ENCODE results near the gene BMPER.

The BMPER gene

DNA sequence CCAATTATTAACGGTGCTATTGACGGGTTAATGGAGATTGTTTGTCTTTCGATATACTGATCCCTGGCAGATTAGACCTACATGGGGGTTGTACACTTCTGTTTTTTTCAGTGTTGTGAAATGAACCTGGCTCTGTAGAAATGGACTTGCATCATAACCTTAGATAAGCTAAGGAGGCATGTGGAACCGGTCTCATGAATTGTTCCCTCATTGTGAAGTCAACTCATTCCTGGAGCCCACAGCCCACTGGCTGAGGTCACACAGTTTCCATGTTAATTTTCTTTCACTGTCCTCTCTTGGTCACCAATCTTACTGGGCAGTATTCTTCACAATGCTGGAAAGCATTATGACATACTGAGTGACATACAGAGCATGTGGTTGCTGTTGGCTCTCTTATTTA is 202.8 kb downstream of the BMPER start:
- CTCF ChIA-PET = no interaction called here
- Histone ChIP-seq H3K4me1 (ENCODE audit: control insufficient read depth, insufficient read depth, low read length) (no peaks in the 10 kb centered on the region), H3K36me3 (ENCODE audit: control insufficient read depth in 2 of 2, insufficient read depth in 1 of 2, low read length in 2 of 2) (no peaks in the 10 kb centered on the region), H3K9me3 (ENCODE audit: control insufficient read depth, insufficient read depth, low read depth, low read length) (no peaks in the 10 kb centered on the region), H3K4me3 (ENCODE audit: low read depth, low read length) (no peak overlapping the region), H3K27ac (ENCODE audit: extremely low read depth, low read depth, low read length) (no peak overlapping the region)
- no peak for TF ChIP-seq SP2 (tag by site-specific recombination; IDR thresholded peaks at IDR 0.05)
- TF ChIP-seq, protein P1, sequence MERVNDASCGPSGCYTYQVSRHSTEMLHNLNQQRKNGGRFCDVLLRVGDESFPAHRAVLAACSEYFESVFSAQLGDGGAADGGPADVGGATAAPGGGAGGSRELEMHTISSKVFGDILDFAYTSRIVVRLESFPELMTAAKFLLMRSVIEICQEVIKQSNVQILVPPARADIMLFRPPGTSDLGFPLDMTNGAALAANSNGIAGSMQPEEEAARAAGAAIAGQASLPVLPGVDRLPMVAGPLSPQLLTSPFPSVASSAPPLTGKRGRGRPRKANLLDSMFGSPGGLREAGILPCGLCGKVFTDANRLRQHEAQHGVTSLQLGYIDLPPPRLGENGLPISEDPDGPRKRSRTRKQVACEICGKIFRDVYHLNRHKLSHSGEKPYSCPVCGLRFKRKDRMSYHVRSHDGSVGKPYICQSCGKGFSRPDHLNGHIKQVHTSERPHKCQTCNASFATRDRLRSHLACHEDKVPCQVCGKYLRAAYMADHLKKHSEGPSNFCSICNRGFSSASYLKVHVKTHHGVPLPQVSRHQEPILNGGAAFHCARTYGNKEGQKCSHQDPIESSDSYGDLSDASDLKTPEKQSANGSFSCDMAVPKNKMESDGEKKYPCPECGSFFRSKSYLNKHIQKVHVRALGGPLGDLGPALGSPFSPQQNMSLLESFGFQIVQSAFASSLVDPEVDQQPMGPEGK (tag by site-specific recombination; IDR thresholded peaks at IDR 0.05) = no peak
- TF ChIP-seq ZNF624 (tag by site-specific recombination; IDR thresholded peaks at IDR 0.05) = no peak
- TF ChIP-seq ZNF791 (tag by site-specific recombination; IDR thresholded peaks at IDR 0.05) = no peak
- TF ChIP-seq, protein P2, sequence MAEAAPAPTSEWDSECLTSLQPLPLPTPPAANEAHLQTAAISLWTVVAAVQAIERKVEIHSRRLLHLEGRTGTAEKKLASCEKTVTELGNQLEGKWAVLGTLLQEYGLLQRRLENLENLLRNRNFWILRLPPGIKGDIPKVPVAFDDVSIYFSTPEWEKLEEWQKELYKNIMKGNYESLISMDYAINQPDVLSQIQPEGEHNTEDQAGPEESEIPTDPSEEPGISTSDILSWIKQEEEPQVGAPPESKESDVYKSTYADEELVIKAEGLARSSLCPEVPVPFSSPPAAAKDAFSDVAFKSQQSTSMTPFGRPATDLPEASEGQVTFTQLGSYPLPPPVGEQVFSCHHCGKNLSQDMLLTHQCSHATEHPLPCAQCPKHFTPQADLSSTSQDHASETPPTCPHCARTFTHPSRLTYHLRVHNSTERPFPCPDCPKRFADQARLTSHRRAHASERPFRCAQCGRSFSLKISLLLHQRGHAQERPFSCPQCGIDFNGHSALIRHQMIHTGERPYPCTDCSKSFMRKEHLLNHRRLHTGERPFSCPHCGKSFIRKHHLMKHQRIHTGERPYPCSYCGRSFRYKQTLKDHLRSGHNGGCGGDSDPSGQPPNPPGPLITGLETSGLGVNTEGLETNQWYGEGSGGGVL (tag by site-specific recombination; IDR thresholded peaks at IDR 0.05) = no peak
- TF ChIP-seq, protein P3, sequence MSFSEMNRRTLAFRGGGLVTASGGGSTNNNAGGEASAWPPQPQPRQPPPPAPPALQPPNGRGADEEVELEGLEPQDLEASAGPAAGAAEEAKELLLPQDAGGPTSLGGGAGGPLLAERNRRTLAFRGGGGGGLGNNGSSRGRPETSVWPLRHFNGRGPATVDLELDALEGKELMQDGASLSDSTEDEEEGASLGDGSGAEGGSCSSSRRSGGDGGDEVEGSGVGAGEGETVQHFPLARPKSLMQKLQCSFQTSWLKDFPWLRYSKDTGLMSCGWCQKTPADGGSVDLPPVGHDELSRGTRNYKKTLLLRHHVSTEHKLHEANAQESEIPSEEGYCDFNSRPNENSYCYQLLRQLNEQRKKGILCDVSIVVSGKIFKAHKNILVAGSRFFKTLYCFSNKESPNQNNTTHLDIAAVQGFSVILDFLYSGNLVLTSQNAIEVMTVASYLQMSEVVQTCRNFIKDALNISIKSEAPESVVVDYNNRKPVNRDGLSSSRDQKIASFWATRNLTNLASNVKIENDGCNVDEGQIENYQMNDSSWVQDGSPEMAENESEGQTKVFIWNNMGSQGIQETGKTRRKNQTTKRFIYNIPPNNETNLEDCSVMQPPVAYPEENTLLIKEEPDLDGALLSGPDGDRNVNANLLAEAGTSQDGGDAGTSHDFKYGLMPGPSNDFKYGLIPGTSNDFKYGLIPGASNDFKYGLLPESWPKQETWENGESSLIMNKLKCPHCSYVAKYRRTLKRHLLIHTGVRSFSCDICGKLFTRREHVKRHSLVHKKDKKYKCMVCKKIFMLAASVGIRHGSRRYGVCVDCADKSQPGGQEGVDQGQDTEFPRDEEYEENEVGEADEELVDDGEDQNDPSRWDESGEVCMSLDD (tag by site-specific recombination; IDR thresholded peaks at IDR 0.05) = no peak
- TF ChIP-seq KLF1 (tag by site-specific recombination; IDR thresholded peaks at IDR 0.05) = no peak
- TF ChIP-seq, protein P4, sequence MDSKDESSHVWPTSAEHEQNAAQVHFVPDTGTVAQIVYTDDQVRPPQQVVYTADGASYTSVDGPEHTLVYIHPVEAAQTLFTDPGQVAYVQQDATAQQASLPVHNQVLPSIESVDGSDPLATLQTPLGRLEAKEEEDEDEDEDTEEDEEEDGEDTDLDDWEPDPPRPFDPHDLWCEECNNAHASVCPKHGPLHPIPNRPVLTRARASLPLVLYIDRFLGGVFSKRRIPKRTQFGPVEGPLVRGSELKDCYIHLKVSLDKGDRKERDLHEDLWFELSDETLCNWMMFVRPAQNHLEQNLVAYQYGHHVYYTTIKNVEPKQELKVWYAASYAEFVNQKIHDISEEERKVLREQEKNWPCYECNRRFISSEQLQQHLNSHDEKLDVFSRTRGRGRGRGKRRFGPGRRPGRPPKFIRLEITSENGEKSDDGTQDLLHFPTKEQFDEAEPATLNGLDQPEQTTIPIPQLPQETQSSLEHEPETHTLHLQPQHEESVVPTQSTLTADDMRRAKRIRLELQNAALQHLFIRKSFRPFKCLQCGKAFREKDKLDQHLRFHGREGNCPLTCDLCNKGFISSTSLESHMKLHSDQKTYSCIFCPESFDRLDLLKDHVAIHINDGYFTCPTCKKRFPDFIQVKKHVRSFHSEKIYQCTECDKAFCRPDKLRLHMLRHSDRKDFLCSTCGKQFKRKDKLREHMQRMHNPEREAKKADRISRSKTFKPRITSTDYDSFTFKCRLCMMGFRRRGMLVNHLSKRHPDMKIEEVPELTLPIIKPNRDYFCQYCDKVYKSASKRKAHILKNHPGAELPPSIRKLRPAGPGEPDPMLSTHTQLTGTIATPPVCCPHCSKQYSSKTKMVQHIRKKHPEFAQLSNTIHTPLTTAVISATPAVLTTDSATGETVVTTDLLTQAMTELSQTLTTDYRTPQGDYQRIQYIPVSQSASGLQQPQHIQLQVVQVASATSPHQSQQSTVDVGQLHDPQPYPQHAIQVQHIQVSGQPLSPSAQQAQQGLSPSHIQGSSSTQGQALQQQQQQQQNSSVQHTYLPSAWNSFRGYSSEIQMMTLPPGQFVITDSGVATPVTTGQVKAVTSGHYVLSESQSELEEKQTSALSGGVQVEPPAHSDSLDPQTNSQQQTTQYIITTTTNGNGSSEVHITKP (tag by site-specific recombination; IDR thresholded peaks at IDR 0.05) = no peak
- no peak for TF ChIP-seq SALL2 (tag by site-specific recombination; IDR thresholded peaks at IDR 0.05; ENCODE audit: borderline replicate concordance)
- TF ChIP-seq KLF10 (tag by site-specific recombination; IDR thresholded peaks at IDR 0.05) = no peak
- no peak for TF ChIP-seq ZNF785 (tag by site-specific recombination; IDR thresholded peaks at IDR 0.05)
- TF ChIP-seq ZNF248 (tag by site-specific recombination; IDR thresholded peaks at IDR 0.05) = no peak
- no peak for TF ChIP-seq ZNF585B (tag by site-specific recombination; IDR thresholded peaks at IDR 0.05)
- TF ChIP-seq ZBTB20 (tag by site-specific recombination; IDR thresholded peaks at IDR 0.05) = no peak
- TF ChIP-seq, protein P5, sequence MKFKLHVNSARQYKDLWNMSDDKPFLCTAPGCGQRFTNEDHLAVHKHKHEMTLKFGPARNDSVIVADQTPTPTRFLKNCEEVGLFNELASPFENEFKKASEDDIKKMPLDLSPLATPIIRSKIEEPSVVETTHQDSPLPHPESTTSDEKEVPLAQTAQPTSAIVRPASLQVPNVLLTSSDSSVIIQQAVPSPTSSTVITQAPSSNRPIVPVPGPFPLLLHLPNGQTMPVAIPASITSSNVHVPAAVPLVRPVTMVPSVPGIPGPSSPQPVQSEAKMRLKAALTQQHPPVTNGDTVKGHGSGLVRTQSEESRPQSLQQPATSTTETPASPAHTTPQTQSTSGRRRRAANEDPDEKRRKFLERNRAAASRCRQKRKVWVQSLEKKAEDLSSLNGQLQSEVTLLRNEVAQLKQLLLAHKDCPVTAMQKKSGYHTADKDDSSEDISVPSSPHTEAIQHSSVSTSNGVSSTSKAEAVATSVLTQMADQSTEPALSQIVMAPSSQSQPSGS (tag by site-specific recombination; IDR thresholded peaks at IDR 0.05; ENCODE audit: low read depth) = no peak
- POLR2A ChIA-PET = no interaction called here
